ENCODE data around the gene MRPL1.
"Not testable (repeated sequence)": the region's sequence is repeated elsewhere in the genome, so short reads cannot be mapped to it uniquely, and the experiment has no call there.

DNA sequence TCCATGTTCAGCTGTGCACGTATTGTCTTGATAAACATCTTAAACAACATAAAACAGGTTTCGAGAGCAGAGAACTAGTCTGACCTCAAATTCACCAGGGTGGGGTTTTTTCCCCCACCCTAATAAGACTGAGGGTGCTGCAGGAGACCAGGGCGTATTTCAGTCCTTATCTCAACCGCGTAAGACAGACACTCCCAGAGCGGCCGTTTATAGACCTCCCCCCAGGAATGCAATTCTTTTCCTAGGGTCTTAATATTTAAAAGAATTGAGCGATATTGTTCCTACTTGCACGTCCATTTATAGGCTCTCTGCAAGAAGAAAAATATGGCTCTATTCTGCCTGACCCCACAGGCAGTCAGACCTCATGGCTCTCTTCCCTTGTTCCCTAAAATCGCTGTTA, 83.3 kb downstream of the MRPL1 start:
- not testable (repeated sequence) for TF ChIP-seq CTCF (IDR thresholded peaks at IDR 0.05 in 4 of 5, conservative IDR thresholded peaks at IDR 0.05 in 1 of 5); POLR2A (IDR thresholded peaks at IDR 0.05)
